Activated CD4-positive, alpha-beta T cell treated with anti-CD3 and anti-CD28 coated beads, Interleukin-2, amount 10 ng/mL, durations not matched to agents 7 days and 5 days (primary cell): Measurements from ENCODE around the gene LYL1. TPM values are rescaled to one million over a fixed set of nuclear protein-coding genes. Genes with fewer than 3 reads are reported as not detected.

ENCODE experiments used
- CTCF ChIA-PET: fragments of 350-600 bp; sonication (Branson Sonifier 250); formaldehyde crosslinking; loops from one replicate; lab custom pipeline; 2021; ENCODE audit warnings: antibody characterized with exemption; lab: Charles Lee
- POLR2A ChIA-PET: fragments of 350-600 bp; sonication (Branson Sonifier 250); formaldehyde crosslinking; loops from one replicate; lab custom pipeline; 2021; ENCODE audit warnings: antibody characterized with exemption; lab: Charles Lee
- DNase-seq: peaks from one replicate; pipeline ENCODE4 v3.0.0-alpha.2; 2020
- H3K27ac Mint-ChIP-seq: one replicate; pipeline ENCODE4 v1.8.0; 2021; ENCODE audit warnings: mild to moderate bottlenecking, moderate library complexity, mixed read lengths
- H3K27me3 Mint-ChIP-seq: one replicate; pipeline ENCODE4 v1.8.0; 2021; ENCODE audit warnings: mixed read lengths
- H3K36me3 Mint-ChIP-seq: one replicate; pipeline ENCODE4 v1.8.0; 2021; ENCODE audit warnings: low read depth, mixed read lengths
- H3K4me1 Mint-ChIP-seq: one replicate; pipeline ENCODE4 v1.8.0; 2021; ENCODE audit warnings: mixed read lengths
- H3K4me3 Mint-ChIP-seq: one replicate; pipeline ENCODE4 v1.8.0; 2021; ENCODE audit warnings: mild to moderate bottlenecking, moderate library complexity, mixed read lengths
- H3K9me3 Mint-ChIP-seq: one replicate; pipeline ENCODE4 v1.8.0; 2021; ENCODE audit warnings: mixed read lengths
- total RNA-seq, 2 experiments: library from RNA; stranded (reverse); gene quantifications; one replicate each; pipeline ENCODE4 v1.2.3, GENCODE V29; 2021

LYL1 gene
- total RNA-seq, 2 experiments from 2014 or later: 2.3 to 2.5 TPM

GRCh38 chr19:13052447-13053175 is 50.0 kb downstream of the LYL1 start:
- CTCF ChIA-PET: interaction anchor here (1.1 to 2.7 kb wide), 3 partner anchors 8 to 87 kb away, joined by 3 to 14 read pairs (median 9); no protein-coding TSS in a partner anchor
- H3K27me3 Mint-ChIP-seq: peaks cover 8% of the 10 kb centered on the region
- H3K27ac Mint-ChIP-seq: no peak overlapping the region
- no peak for DNase-seq
- POLR2A ChIA-PET: no interaction called here
- H3K4me3 Mint-ChIP-seq: no peak overlapping the region
- H3K4me1 Mint-ChIP-seq: peaks cover 7% of the 10 kb centered on the region
- no peaks in the 10 kb centered on the region for H3K36me3 Mint-ChIP-seq
- no peaks in the 10 kb centered on the region for H3K9me3 Mint-ChIP-seq

- H3K36me3 Mint-ChIP-seq: no peaks in the 10 kb centered on the region
- H3K4me1 Mint-ChIP-seq: peaks cover 7% of the 10 kb centered on the region
- peaks cover 8% of the 10 kb centered on the region for H3K27me3 Mint-ChIP-seq
- no peak overlapping the region for H3K27ac Mint-ChIP-seq
- no peaks in the 10 kb centered on the region for H3K9me3 Mint-ChIP-seq
- peak; percentile 20 for DNase-seq
- ChIA-PET POLR2A (no interaction called here), CTCF (interaction anchor here (0.5 to 2.6 kb wide), 3 partner anchors 9 to 91 kb away, joined by 3 to 14 read pairs (median 3); no protein-coding TSS in a partner anchor)
- H3K4me3 Mint-ChIP-seq: peak overlapping the region; percentile 4
Measured at GRCh38 chr19:13051557-13052165, 51.0 kb downstream of the LYL1 start.

GRCh38 chr19:13050274-13050673 is 52.4 kb downstream of the LYL1 start:
- H3K27ac Mint-ChIP-seq: no peak overlapping the region
- DNase-seq: no peak
- H3K36me3 Mint-ChIP-seq: no peaks in the 10 kb centered on the region
- peaks cover 7% of the 10 kb centered on the region for H3K4me1 Mint-ChIP-seq
- no peaks in the 10 kb centered on the region for H3K9me3 Mint-ChIP-seq
- CTCF ChIA-PET: interaction anchor here (0.8 to 2.6 kb wide), 2 partner anchors 11 to 18 kb away, joined by 3 to 14 read pairs; no protein-coding TSS in a partner anchor
- no peak overlapping the region for H3K4me3 Mint-ChIP-seq
- POLR2A ChIA-PET: no interaction called here
- H3K27me3 Mint-ChIP-seq: peaks cover 8% of the 10 kb centered on the region

Other genes starting within 250 kb of the LYL1 start
- gene DNASE2, start 221.4 kb downstream of the LYL1 start, total RNA-seq: 10 to 100 TPM; 28.8 to 30.0 TPM
- gene KLF1, start 215.7 kb downstream of the LYL1 start, total RNA-seq: under 1 TPM in 1 of 2 experiments, not detected in 1; 0.20 TPM
- 10 to 100 TPM; 35.4 to 41.7 TPM for gene GCDH, start 211.7 kb downstream of the LYL1 start, total RNA-seq
- 1 to 10 TPM; 3.2 to 4.5 TPM for gene SYCE2, start 183.6 kb downstream of the LYL1 start, total RNA-seq
- gene FARSA, start 169.1 kb downstream of the LYL1 start, total RNA-seq: 10 to 100 TPM; 85.7 to 90.6 TPM
- gene CALR, start 164.2 kb downstream of the LYL1 start, total RNA-seq: 100 to 1,000 TPM; 726 to 779 TPM
- gene RAD23A, start 157.0 kb downstream of the LYL1 start, total RNA-seq: 100 to 1,000 TPM; 120 to 131 TPM
- gene GADD45GIP1, start 145.6 kb downstream of the LYL1 start, total RNA-seq: 10 to 100 TPM; 14.9 to 16.5 TPM
- gene DAND5, start 133.3 kb downstream of the LYL1 start, total RNA-seq: under 1 TPM; 0.15 to 0.20 TPM
- gene NFIX, start 107.4 kb downstream of the LYL1 start, total RNA-seq: 1 to 10 TPM; 1.2 to 1.5 TPM
- gene TRMT1, start 13.9 kb upstream of the LYL1 start, total RNA-seq: 10 to 100 TPM; 44.7 to 58.3 TPM
- 10 to 100 TPM; 57.8 to 63.8 TPM for gene NACC1, start 15.4 kb upstream of the LYL1 start, total RNA-seq
- 10 to 100 TPM; 62.3 to 65.0 TPM for gene STX10, start 47.5 kb upstream of the LYL1 start, total RNA-seq
- 100 to 1,000 TPM; 167 to 188 TPM for gene IER2, start 47.6 kb upstream of the LYL1 start, total RNA-seq